Lower lobe of right lung (tissue), 2 donors: Measurements from ENCODE around the gene ENO2. TPM values are rescaled to one million over a fixed set of nuclear protein-coding genes. Genes with fewer than 3 reads are reported as not detected.
A peak's percentile ranks its signal among the peaks of the same experiment; 100 is the strongest.

Source experiments
- ATAC-seq, 2 donors: fragments of 200-7000 bp; cut with Tn5 transposase; one replicate each; pipeline ENCODE4 v1.9.1; 2020 to 2022; ENCODE audit warnings: mild to moderate bottlenecking in 2 of 2, moderate library complexity in 2 of 2
- DNase-seq: peaks from one replicate; pipeline ENCODE4 v3.0.0-alpha.2; 2020
- H3K27ac ChIP-seq: fragments of 200-600 bp; one replicate; pipeline ENCODE4 v1.8.0; 2022
- H3K27me3 ChIP-seq: fragments of 200-600 bp; one replicate; pipeline ENCODE4 v1.8.0; 2022; ENCODE audit warnings: low read depth
- H3K36me3 ChIP-seq: fragments of 200-600 bp; one replicate; pipeline ENCODE4 v1.8.0; 2022; ENCODE audit warnings: mild to moderate bottlenecking
- H3K4me1 ChIP-seq: fragments of 200-600 bp; one replicate; pipeline ENCODE4 v1.8.0; 2022
- H3K4me3 ChIP-seq: fragments of 200-600 bp; one replicate; pipeline ENCODE4 v1.8.0; 2022; ENCODE audit warnings: mild to moderate bottlenecking
- H3K9me3 ChIP-seq: fragments of 200-600 bp; one replicate; pipeline ENCODE4 v1.8.0; 2022
- intact Hi-C: fragments of 100-400 bp; cut with DNase I; formaldehyde crosslinking; loops from one replicate; pipeline ENCODE4 v1.11.0; 2022
- total RNA-seq: library from RNA; stranded (reverse); fragmentation: NEBNext Ultra II Directional; extraction: Animal tissue kit (Norgen Biotek cat#: 25700); gene quantifications from one replicate; pipeline ENCODE4 v1.2.1, GENCODE V29; 2021
- TF ChIP-seq, protein P1 (sequence below): fragments of 200-600 bp; IDR thresholded peaks from one replicate; pipeline ENCODE4 v1.8.0; 2022; ENCODE audit warnings: antibody characterized with exemption, mild to moderate bottlenecking
- donor health status: DM: no; HTN: yes; CAD: no; lungs with severe emphysema.

ENO2 gene
- total RNA-seq, 1 donor from 2014 or later: 41.9 TPM

DNA sequence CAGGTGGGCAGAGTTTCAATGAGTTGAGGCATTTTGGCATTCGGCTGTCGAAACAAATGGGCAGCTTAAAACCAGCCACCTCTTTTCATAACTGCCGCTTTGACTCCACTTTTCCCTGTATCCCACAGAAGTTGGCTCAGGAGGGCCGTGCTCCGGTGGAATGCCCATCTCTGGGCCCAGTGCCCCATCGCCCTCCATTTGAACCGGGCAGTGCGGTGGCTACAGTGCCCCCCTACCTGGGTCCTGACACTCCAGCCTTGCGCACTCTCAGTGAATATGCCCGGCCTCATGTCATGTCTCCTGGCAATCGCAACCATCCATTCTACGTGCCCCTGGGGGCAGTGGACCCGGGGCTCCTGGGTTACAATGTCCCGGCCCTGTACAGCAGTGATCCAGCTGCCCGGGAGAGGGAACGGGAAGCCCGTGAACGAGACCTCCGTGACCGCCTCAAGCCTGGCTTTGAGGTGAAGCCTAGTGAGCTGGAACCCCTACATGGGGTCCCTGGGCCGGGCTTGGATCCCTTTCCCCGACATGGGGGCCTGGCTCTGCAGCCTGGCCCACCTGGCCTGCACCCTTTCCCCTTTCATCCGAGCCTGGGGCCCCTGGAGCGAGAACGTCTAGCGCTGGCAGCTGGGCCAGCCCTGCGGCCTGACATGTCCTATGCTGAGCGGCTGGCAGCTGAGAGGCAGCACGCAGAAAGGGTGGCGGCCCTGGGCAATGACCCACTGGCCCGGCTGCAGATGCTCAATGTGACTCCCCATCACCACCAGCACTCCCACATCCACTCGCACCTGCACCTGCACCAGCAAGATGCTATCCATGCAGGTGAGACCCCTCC is 24.2 kb downstream of the ENO2 start:
- Histone ChIP-seq H3K27me3 (no peaks in the 10 kb centered on the region), H3K27ac (peak overlapping the region; percentile 92), H3K9me3 (no peaks in the 10 kb centered on the region), H3K4me3 (peak overlapping the region; percentile 69), H3K4me1 (peaks cover 62% of the 10 kb centered on the region), H3K36me3 (peaks cover 62% of the 10 kb centered on the region)
- ATAC-seq (peak in 1 of 2 donors; percentile 2), DNase-seq (no peak)
- intact Hi-C loops: no loop called here
- TF ChIP-seq, protein P1, sequence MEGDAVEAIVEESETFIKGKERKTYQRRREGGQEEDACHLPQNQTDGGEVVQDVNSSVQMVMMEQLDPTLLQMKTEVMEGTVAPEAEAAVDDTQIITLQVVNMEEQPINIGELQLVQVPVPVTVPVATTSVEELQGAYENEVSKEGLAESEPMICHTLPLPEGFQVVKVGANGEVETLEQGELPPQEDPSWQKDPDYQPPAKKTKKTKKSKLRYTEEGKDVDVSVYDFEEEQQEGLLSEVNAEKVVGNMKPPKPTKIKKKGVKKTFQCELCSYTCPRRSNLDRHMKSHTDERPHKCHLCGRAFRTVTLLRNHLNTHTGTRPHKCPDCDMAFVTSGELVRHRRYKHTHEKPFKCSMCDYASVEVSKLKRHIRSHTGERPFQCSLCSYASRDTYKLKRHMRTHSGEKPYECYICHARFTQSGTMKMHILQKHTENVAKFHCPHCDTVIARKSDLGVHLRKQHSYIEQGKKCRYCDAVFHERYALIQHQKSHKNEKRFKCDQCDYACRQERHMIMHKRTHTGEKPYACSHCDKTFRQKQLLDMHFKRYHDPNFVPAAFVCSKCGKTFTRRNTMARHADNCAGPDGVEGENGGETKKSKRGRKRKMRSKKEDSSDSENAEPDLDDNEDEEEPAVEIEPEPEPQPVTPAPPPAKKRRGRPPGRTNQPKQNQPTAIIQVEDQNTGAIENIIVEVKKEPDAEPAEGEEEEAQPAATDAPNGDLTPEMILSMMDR: no peak

DNA sequence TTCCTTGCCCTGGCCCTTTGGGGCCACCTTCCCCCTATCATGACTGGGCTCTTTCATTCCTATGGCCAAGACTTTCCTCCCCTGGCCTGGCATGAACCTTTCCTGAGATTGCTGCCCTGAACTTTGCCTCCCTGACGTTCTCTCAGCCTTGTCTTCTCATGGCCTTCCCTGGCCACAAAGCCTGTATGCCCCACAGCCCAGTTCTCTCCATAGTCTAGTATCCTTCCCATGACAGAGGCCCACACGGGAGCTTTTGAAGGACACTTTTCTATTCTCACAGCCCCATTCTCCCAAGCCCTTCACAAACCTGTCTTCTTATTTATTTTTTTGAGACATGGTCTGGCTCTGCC is 24.8 kb downstream of the ENO2 start:
- Histone ChIP-seq H3K4me3 (no peak overlapping the region), H3K27me3 (no peaks in the 10 kb centered on the region), H3K36me3 (peaks cover 56% of the 10 kb centered on the region), H3K4me1 (peaks cover 56% of the 10 kb centered on the region), H3K27ac (peak overlapping the region; percentile 92), H3K9me3 (no peaks in the 10 kb centered on the region)
- DNase-seq (no peak), ATAC-seq (no peak)
- TF ChIP-seq, protein P1: no peak
- intact Hi-C loops: no loop called here

DNA sequence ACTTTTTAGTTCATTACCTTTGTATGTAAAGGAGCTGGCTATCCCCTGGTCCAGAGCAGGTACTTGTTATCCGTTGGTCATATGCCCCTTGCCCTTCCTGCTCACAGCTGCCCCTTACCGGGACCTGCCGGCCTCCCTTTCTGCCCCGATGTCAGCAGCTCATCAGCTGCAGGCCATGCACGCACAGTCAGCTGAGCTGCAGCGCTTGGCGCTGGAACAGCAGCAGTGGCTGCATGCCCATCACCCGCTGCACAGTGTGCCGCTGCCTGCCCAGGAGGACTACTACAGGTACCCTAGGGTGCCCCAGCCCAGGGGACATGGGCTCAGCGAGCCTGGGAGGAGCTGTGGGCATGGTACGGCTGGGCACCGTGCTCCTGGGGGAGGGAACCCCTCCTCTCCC is 26.9 kb downstream of the ENO2 start:
- peaks cover 44% of the 10 kb centered on the region for H3K36me3 ChIP-seq
- no peaks in the 10 kb centered on the region for H3K27me3 ChIP-seq
- no peak for ATAC-seq
- H3K27ac ChIP-seq: no peak overlapping the region
- intact Hi-C loops: no loop called here
- H3K9me3 ChIP-seq: no peaks in the 10 kb centered on the region
- H3K4me3 ChIP-seq: no peak overlapping the region
- peak; percentile 49 for DNase-seq
- H3K4me1 ChIP-seq: peaks cover 54% of the 10 kb centered on the region
- TF ChIP-seq, protein P1: no peak

DNA sequence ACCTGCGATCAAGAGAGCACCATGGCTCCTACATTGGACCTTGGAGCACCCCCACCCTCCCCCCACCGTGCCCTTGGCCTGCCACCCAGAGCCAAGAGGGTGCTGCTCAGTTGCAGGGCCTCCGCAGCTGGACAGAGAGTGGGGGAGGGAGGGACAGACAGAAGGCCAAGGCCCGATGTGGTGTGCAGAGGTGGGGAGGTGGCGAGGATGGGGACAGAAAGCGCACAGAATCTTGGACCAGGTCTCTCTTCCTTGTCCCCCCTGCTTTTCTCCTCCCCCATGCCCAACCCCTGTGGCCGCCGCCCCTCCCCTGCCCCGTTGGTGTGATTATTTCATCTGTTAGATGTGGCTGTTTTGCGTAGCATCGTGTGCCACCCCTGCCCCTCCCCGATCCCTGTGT is 27.4 kb downstream of the ENO2 start:
- H3K4me3 ChIP-seq: no peak overlapping the region
- peaks cover 53% of the 10 kb centered on the region for H3K4me1 ChIP-seq
- intact Hi-C loops: no loop called here
- H3K27ac ChIP-seq: no peak overlapping the region
- ATAC-seq: no peak
- no peaks in the 10 kb centered on the region for H3K27me3 ChIP-seq
- H3K9me3 ChIP-seq: no peaks in the 10 kb centered on the region
- TF ChIP-seq, protein P1: no peak
- DNase-seq: peak; percentile 44
- peaks cover 40% of the 10 kb centered on the region for H3K36me3 ChIP-seq

DNA sequence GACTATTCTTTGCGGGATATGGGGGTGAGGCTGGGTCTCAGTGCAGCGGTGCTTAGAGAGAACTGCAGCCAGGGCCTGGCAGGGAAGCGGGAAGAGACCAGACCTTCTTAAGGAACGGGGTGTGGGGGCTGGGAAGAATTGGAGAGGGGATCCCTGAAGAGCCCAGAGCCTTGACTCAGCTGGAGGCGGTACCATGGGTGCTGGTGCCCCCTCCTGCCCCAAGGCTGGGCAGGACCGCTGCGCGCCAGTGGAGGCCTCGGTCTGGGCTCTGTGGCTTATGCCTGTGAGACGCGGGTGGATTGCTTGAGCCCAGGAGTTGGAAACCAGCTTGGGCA is 27.9 kb downstream of the ENO2 start:
- no peaks in the 10 kb centered on the region for H3K27me3 ChIP-seq
- no peaks in the 10 kb centered on the region for H3K9me3 ChIP-seq
- no peak overlapping the region for H3K4me3 ChIP-seq
- DNase-seq (peak; percentile 45), ATAC-seq (no peak)
- peak overlapping the region; percentile 99 for H3K27ac ChIP-seq
- peaks cover 43% of the 10 kb centered on the region for H3K36me3 ChIP-seq
- intact Hi-C loops: no loop called here
- TF ChIP-seq, protein P1: no peak
- peaks cover 53% of the 10 kb centered on the region for H3K4me1 ChIP-seq
